Measurements from ENCODE around the gene NLRX1. TPM values are rescaled to one million over a fixed set of nuclear protein-coding genes. Genes with fewer than 3 reads are reported as not detected.
"Not testable (repeated sequence)": the region's sequence is repeated elsewhere in the genome, so short reads cannot be mapped to it uniquely, and the experiment has no call there.

Gene NLRX1
- total RNA-seq, 1 donor from 2014 or later, result 26.4 TPM

- Mint-ChIP-seq H3K27ac (no peak overlapping the region), H3K9me3 (no peaks in the 10 kb centered on the region), H3K4me3 (ENCODE audit: low read depth) (no peak overlapping the region), H3K36me3 (ENCODE audit: low read depth) (no peaks in the 10 kb centered on the region), H3K27me3 (ENCODE audit: low read depth) (peaks cover 15% of the 10 kb centered on the region), H3K4me1 (ENCODE audit: low read depth) (no peaks in the 10 kb centered on the region)
- intact Hi-C loops (cut with micrococcal nuclease), result no loop called here
- DNase-seq (ENCODE audit: low spot score), result no peak
Observed at GRCh38 chr11:119157063-119157462, 11.5 kb upstream of the NLRX1 start.

GRCh38 chr11:119158467-119158866 lies 10.1 kb upstream of the NLRX1 start:
- no peaks in the 10 kb centered on the region for H3K9me3 Mint-ChIP-seq
- H3K27ac Mint-ChIP-seq, result no peak overlapping the region
- intact Hi-C loops (cut with micrococcal nuclease), result no loop called here
- no peak for DNase-seq (ENCODE audit: low spot score)
- no peaks in the 10 kb centered on the region for H3K36me3 Mint-ChIP-seq (ENCODE audit: low read depth)
- no peak overlapping the region for H3K4me3 Mint-ChIP-seq (ENCODE audit: low read depth)
- no peaks in the 10 kb centered on the region for H3K4me1 Mint-ChIP-seq (ENCODE audit: low read depth)
- peaks cover 11% of the 10 kb centered on the region for H3K27me3 Mint-ChIP-seq (ENCODE audit: low read depth)

- H3K27ac Mint-ChIP-seq, result no peak overlapping the region
- H3K9me3 Mint-ChIP-seq, result no peaks in the 10 kb centered on the region
- no peak for DNase-seq (ENCODE audit: low spot score)
- no peak overlapping the region for H3K4me3 Mint-ChIP-seq (ENCODE audit: low read depth)
- H3K4me1 Mint-ChIP-seq (ENCODE audit: low read depth), result no peaks in the 10 kb centered on the region
- intact Hi-C loops (cut with micrococcal nuclease), result no loop called here
- H3K36me3 Mint-ChIP-seq (ENCODE audit: low read depth), result no peaks in the 10 kb centered on the region
- H3K27me3 Mint-ChIP-seq (ENCODE audit: low read depth), result peaks cover 6% of the 10 kb centered on the region
Observed at GRCh38 chr11:119160151-119160550, 8.4 kb upstream of the NLRX1 start.

GRCh38 chr11:119161871-119162270 lies 6.7 kb upstream of the NLRX1 start:
- Mint-ChIP-seq H3K4me3 (ENCODE audit: low read depth) (no peak overlapping the region), H3K36me3 (ENCODE audit: low read depth) (no peaks in the 10 kb centered on the region), H3K4me1 (ENCODE audit: low read depth) (no peaks in the 10 kb centered on the region), H3K27me3 (ENCODE audit: low read depth) (no peaks in the 10 kb centered on the region), H3K9me3 (no peaks in the 10 kb centered on the region), H3K27ac (no peak overlapping the region)
- DNase-seq (ENCODE audit: low spot score), result no peak
- intact Hi-C loops (cut with micrococcal nuclease), result no loop called here

GRCh38 chr11:119166368-119167076 lies 2.0 kb upstream of the NLRX1 start:
- Mint-ChIP-seq H3K27me3 (ENCODE audit: low read depth) (no peaks in the 10 kb centered on the region), H3K4me1 (ENCODE audit: low read depth) (peaks cover 10% of the 10 kb centered on the region), H3K9me3 (no peaks in the 10 kb centered on the region), H3K27ac (no peak overlapping the region), H3K4me3 (ENCODE audit: low read depth) (no peak overlapping the region), H3K36me3 (ENCODE audit: low read depth) (no peaks in the 10 kb centered on the region)
- no peak for DNase-seq (ENCODE audit: low spot score)
- intact Hi-C loops (cut with micrococcal nuclease), result loop anchor here (5.0 kb wide), 1 partner anchor 64 kb away; the partner anchor contains the start of gene DPAGT1

- H3K27me3 Mint-ChIP-seq (ENCODE audit: low read depth); H3K36me3 Mint-ChIP-seq (ENCODE audit: low read depth); DNase-seq (ENCODE audit: low spot score); H3K27ac Mint-ChIP-seq; H3K9me3 Mint-ChIP-seq; H3K4me3 Mint-ChIP-seq (ENCODE audit: low read depth): not testable (repeated sequence)
- H3K4me1 Mint-ChIP-seq (ENCODE audit: low read depth), result peaks cover 13% of the 10 kb centered on the region
- intact Hi-C loops (cut with micrococcal nuclease), result loop anchor here (5.0 kb wide), 1 partner anchor 65 kb away; the partner anchor contains the start of gene DPAGT1
Observed at GRCh38 chr11:119167077-119167458, 1.5 kb upstream of the NLRX1 start.

GRCh38 chr11:119167933-119168332 lies 592 bp upstream of the NLRX1 start:
- Mint-ChIP-seq H3K4me3 (ENCODE audit: low read depth) (peak overlapping the region; percentile 72), H3K4me1 (ENCODE audit: low read depth) (peaks cover 16% of the 10 kb centered on the region), H3K9me3 (no peaks in the 10 kb centered on the region), H3K27me3 (ENCODE audit: low read depth) (no peaks in the 10 kb centered on the region), H3K36me3 (ENCODE audit: low read depth) (no peaks in the 10 kb centered on the region), H3K27ac (peak overlapping the region; percentile 77)
- intact Hi-C loops (cut with micrococcal nuclease), result loop anchor here (1.0 to 5.0 kb wide), 2 partner anchors 66 to 101 kb away; partner anchors contain the start of genes DPAGT1 and VPS11
- no peak for DNase-seq (ENCODE audit: low spot score)

GRCh38 chr11:119169282-119169719 lies 776 bp downstream of the NLRX1 start:
- Mint-ChIP-seq H3K4me1 (ENCODE audit: low read depth) (peaks cover 16% of the 10 kb centered on the region), H3K9me3 (no peaks in the 10 kb centered on the region), H3K4me3 (ENCODE audit: low read depth) (peak overlapping the region; percentile 88), H3K36me3 (ENCODE audit: low read depth) (no peaks in the 10 kb centered on the region), H3K27me3 (ENCODE audit: low read depth) (no peaks in the 10 kb centered on the region), H3K27ac (peak overlapping the region; percentile 89)
- intact Hi-C loops (cut with micrococcal nuclease), result loop anchor here (5.0 kb wide), 1 partner anchor 67 kb away; the partner anchor contains the start of gene DPAGT1
- DNase-seq (ENCODE audit: low spot score), result peak; percentile 26

- H3K9me3 Mint-ChIP-seq, result no peaks in the 10 kb centered on the region
Observed at GRCh38 chr11:119172513-119172912, 4.0 kb downstream of the NLRX1 start.

GRCh38 chr11:119173453-119173852 lies 4.9 kb downstream of the NLRX1 start:
- no peak for DNase-seq (ENCODE audit: low spot score)
- intact Hi-C loops (cut with micrococcal nuclease), result no loop called here
- Mint-ChIP-seq H3K36me3 (ENCODE audit: low read depth) (peaks cover 15% of the 10 kb centered on the region), H3K27me3 (ENCODE audit: low read depth) (no peaks in the 10 kb centered on the region), H3K4me1 (ENCODE audit: low read depth) (peaks cover 22% of the 10 kb centered on the region), H3K9me3 (no peaks in the 10 kb centered on the region), H3K4me3 (ENCODE audit: low read depth) (no peak overlapping the region), H3K27ac (no peak overlapping the region)

More at GRCh38 chr11:119172513-119172912, 4.0 kb downstream of the NLRX1 start:
- intact Hi-C loops (cut with micrococcal nuclease), result no loop called here
- no peak for DNase-seq (ENCODE audit: low spot score)
- Mint-ChIP-seq H3K4me1 (ENCODE audit: low read depth) (peaks cover 22% of the 10 kb centered on the region), H3K4me3 (ENCODE audit: low read depth) (no peak overlapping the region), H3K27me3 (ENCODE audit: low read depth) (no peaks in the 10 kb centered on the region), H3K27ac (no peak overlapping the region), H3K36me3 (ENCODE audit: low read depth) (peaks cover 15% of the 10 kb centered on the region)

- Mint-ChIP-seq H3K36me3 (ENCODE audit: low read depth) (peaks cover 27% of the 10 kb centered on the region), H3K27me3 (ENCODE audit: low read depth) (no peaks in the 10 kb centered on the region), H3K4me3 (ENCODE audit: low read depth) (no peak overlapping the region), H3K4me1 (ENCODE audit: low read depth) (peaks cover 17% of the 10 kb centered on the region), H3K27ac (no peak overlapping the region), H3K9me3 (no peaks in the 10 kb centered on the region)
- intact Hi-C loops (cut with micrococcal nuclease), result no loop called here
- DNase-seq (ENCODE audit: low spot score), result no peak
Observed at GRCh38 chr11:119175493-119176077, 7.1 kb downstream of the NLRX1 start.

GRCh38 chr11:119178166-119178680 lies 9.7 kb downstream of the NLRX1 start:
- no peak overlapping the region for H3K4me3 Mint-ChIP-seq (ENCODE audit: low read depth)
- peak overlapping the region; percentile 31 for H3K27ac Mint-ChIP-seq
- H3K9me3 Mint-ChIP-seq, result no peaks in the 10 kb centered on the region
- no peaks in the 10 kb centered on the region for H3K27me3 Mint-ChIP-seq (ENCODE audit: low read depth)
- peaks cover 35% of the 10 kb centered on the region for H3K36me3 Mint-ChIP-seq (ENCODE audit: low read depth)
- H3K4me1 Mint-ChIP-seq (ENCODE audit: low read depth), result peaks cover 11% of the 10 kb centered on the region
- no peak for DNase-seq (ENCODE audit: low spot score)
- intact Hi-C loops (cut with micrococcal nuclease), result no loop called here

- H3K4me3 Mint-ChIP-seq (ENCODE audit: low read depth), result no peak overlapping the region
- H3K27me3 Mint-ChIP-seq (ENCODE audit: low read depth), result no peaks in the 10 kb centered on the region
- no peaks in the 10 kb centered on the region for H3K9me3 Mint-ChIP-seq
- peaks cover 11% of the 10 kb centered on the region for H3K4me1 Mint-ChIP-seq (ENCODE audit: low read depth)
- intact Hi-C loops (cut with micrococcal nuclease), result no loop called here
- DNase-seq (ENCODE audit: low spot score), result no peak
- peaks cover 42% of the 10 kb centered on the region for H3K36me3 Mint-ChIP-seq (ENCODE audit: low read depth)
- H3K27ac Mint-ChIP-seq, result no peak overlapping the region
Observed at GRCh38 chr11:119179342-119179741, 10.8 kb downstream of the NLRX1 start.

All from activated T-helper 2 cell treated with anti-CD3 and anti-CD28 coated beads, Interferon-gamma antibody, Interleukin-2, Interleukin-4, amounts not matched to agents 10 μg/mL and 5 μg/mL and 100 μg/mL, durations not matched to agents 14 hours and 24 hours and 36 hours (primary cell).